ENCODE measurements around the gene S100A2. TPM values are rescaled to one million over a fixed set of nuclear protein-coding genes. Genes with fewer than 3 reads are reported as not detected.
"Not testable (repeated sequence)": the region's sequence is repeated elsewhere in the genome, so short reads cannot be mapped to it uniquely, and the experiment has no call there.

The S100A2 gene
- total RNA-seq, 1 experiment from 2014 or later = 373 TPM

DNA sequence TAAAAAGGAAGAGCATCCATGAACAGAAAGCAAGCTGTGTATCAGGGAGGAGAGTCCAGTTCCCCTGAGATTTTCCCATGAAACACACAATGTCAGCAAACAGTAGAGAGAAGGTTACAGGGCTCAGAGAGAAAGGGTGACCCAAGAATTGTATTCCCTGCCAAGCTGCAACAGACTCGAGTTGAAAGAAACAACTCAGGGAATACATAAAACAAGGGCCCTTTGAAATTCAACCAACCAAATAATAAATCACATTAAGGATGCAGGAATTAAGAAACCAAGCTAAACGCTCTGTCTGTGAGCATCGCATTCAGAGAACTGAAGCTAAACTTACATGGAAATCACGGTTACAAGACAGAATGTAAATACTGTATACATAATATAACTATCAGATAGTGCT, 27.1 kb upstream of the S100A2 start:
- ATAC-seq (no peak), DNase-seq (no peak)
- POLR2A ChIA-PET (ENCODE audit: unreplicated experiment) = interaction anchor here (0.6 kb wide), 1 partner anchor 1423 kb away, joined by 3 read pairs; no protein-coding TSS in a partner anchor
- no TSS peak for BruUV-seq (replicated peaks)
- no peaks in the 10 kb centered on the region for H3K9me3 ChIP-seq (ENCODE audit: low read length)
- H3K9ac ChIP-seq (ENCODE audit: low read length) = no peak overlapping the region
- CTCF ChIA-PET = no interaction called here
- H3K27ac ChIP-seq (ENCODE audit: low read length) = no peak overlapping the region
- TF ChIP-seq CTCF (conservative IDR thresholded peaks at IDR 0.05; ENCODE audit: low read depth, low read length) (no peak), EZH2 (IDR thresholded peaks at IDR 0.05; ENCODE audit: low read length, unreplicated experiment) (no peak), EZH2phosphoT487 (IDR thresholded peaks at IDR 0.05; ENCODE audit: borderline replicate concordance, low read length) (no peak)
- H3K4me1 ChIP-seq (ENCODE audit: insufficient read depth, low read length) = peaks cover 1% of the 10 kb centered on the region; the same call in 1 of the 2 replicates
- no peaks in the 10 kb centered on the region for H3K27me3 ChIP-seq (ENCODE audit: low read length)
- no peaks in the 10 kb centered on the region for H3F3A ChIP-seq (ENCODE audit: low read length, unreplicated experiment)
- intact Hi-C loops (cut with micrococcal nuclease) = no loop called here
- no peaks in the 10 kb centered on the region for H3K36me3 ChIP-seq (ENCODE audit: low read depth, low read length)
- H3K79me2 ChIP-seq (ENCODE audit: low read length) = no peaks in the 10 kb centered on the region
- no peak overlapping the region for H2AFZ ChIP-seq (ENCODE audit: low read length)
- no peaks in the 10 kb centered on the region for H3K9me2 ChIP-seq (replicated peaks; ENCODE audit: low read length)
- no peak overlapping the region for H3K4me2 ChIP-seq (ENCODE audit: low read length)
- no peak overlapping the region for H3K4me3 ChIP-seq (ENCODE audit: low read length)
- no peaks in the 10 kb centered on the region for H4K20me1 ChIP-seq (ENCODE audit: low read length)

GRCh38 chr1:153588482-153588881, 22.8 kb upstream of the S100A2 start:
- ATAC-seq (no peak), DNase-seq (no peak)
- ChIA-PET CTCF (no interaction called here), POLR2A (ENCODE audit: unreplicated experiment) (no interaction called here)
- H3K27me3 ChIP-seq (ENCODE audit: low read length) = no peaks in the 10 kb centered on the region
- H3K4me1 ChIP-seq (ENCODE audit: insufficient read depth, low read length) = peaks cover 10% of the 10 kb centered on the region
- no peaks in the 10 kb centered on the region for H4K20me1 ChIP-seq (ENCODE audit: low read length)
- H2AFZ ChIP-seq (ENCODE audit: low read length) = no peak overlapping the region
- H3K9me3 ChIP-seq (ENCODE audit: low read length) = no peaks in the 10 kb centered on the region
- intact Hi-C loops (cut with micrococcal nuclease) = no loop called here
- BruUV-seq (replicated peaks) = no TSS peak
- TF ChIP-seq EZH2 (IDR thresholded peaks at IDR 0.05; ENCODE audit: low read length, unreplicated experiment) = no peak
- no peak for TF ChIP-seq EZH2phosphoT487 (IDR thresholded peaks at IDR 0.05; ENCODE audit: borderline replicate concordance, low read length)
- no peak for TF ChIP-seq CTCF (conservative IDR thresholded peaks at IDR 0.05; ENCODE audit: low read depth, low read length)
- H3K9ac ChIP-seq (ENCODE audit: low read length) = no peak overlapping the region
- no peaks in the 10 kb centered on the region for H3K9me2 ChIP-seq (replicated peaks; ENCODE audit: low read length)
- no peak overlapping the region for H3K4me2 ChIP-seq (ENCODE audit: low read length)
- no peak overlapping the region for H3K27ac ChIP-seq (ENCODE audit: low read length)
- H3F3A ChIP-seq (ENCODE audit: low read length, unreplicated experiment) = no peaks in the 10 kb centered on the region
- H3K79me2 ChIP-seq (ENCODE audit: low read length) = no peaks in the 10 kb centered on the region
- H3K36me3 ChIP-seq (ENCODE audit: low read depth, low read length) = no peaks in the 10 kb centered on the region
- no peak overlapping the region for H3K4me3 ChIP-seq (ENCODE audit: low read length)

DNA sequence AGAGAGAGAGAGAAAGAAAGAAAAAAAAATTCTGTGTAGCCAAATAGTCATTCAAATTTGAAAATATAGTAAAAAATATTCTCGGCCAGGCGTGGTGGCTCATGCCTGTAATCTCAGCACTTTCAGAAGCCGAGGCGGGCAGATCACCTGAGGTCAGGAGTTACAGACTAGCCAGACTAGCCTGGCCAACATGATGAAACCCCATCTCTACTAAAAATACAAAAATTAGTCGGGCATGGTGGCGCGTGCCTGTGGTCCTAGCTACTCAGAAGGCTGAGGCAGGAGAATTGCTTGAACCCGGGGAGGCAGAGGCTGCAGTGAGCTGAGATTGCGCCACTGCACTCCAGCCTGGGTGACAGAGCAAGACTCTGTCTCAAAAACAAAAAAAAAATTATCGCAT, 22.4 kb upstream of the S100A2 start:
- H3F3A ChIP-seq (ENCODE audit: low read length, unreplicated experiment); H3K9me3 ChIP-seq (ENCODE audit: low read length); H4K20me1 ChIP-seq (ENCODE audit: low read length); DNase-seq; POLR2A ChIA-PET (ENCODE audit: unreplicated experiment); H2AFZ ChIP-seq (ENCODE audit: low read length); H3K27me3 ChIP-seq (ENCODE audit: low read length); H3K36me3 ChIP-seq (ENCODE audit: low read depth, low read length); H3K27ac ChIP-seq (ENCODE audit: low read length); ATAC-seq; intact Hi-C loops (cut with micrococcal nuclease); H3K9me2 ChIP-seq (replicated peaks; ENCODE audit: low read length); H3K9ac ChIP-seq (ENCODE audit: low read length); H3K4me3 ChIP-seq (ENCODE audit: low read length); BruUV-seq (replicated peaks); H3K4me1 ChIP-seq (ENCODE audit: insufficient read depth, low read length); CTCF ChIA-PET; H3K79me2 ChIP-seq (ENCODE audit: low read length); H3K4me2 ChIP-seq (ENCODE audit: low read length): not testable (repeated sequence)
